HepG2 (cell line): ENCODE data around the gene MOV10L1. TPM values are rescaled to one million over a fixed set of nuclear protein-coding genes. Genes with fewer than 3 reads are reported as not detected.

Experiments
- ATAC-seq: fragments of 200-7000 bp; cut with Tn5 transposase; 3 replicates; pipeline ENCODE4 v1.9.1; 2020; ENCODE audit warnings: mild to moderate bottlenecking, moderate library complexity
- BruUV-seq: library from RNA; stranded (reverse); fragments of 400-500 nt; replicated peaks from 2 replicates; lab custom pipeline; 2021; lab: Mats Ljungman, UMichigan
- CTCF ChIA-PET: fragments of 300-600 bp; formaldehyde crosslinking; extraction: SDS; loops from one replicate; lab custom pipeline; 2021; ENCODE audit warnings: low total read pairs, inconsistent platforms, low intra/inter-chr PET ratio; lab: Yijun Ruan, JAX
- POLR2A ChIA-PET: fragments of 350-600 bp; sonication (Branson Sonifier 250); formaldehyde crosslinking; loops from one replicate; lab custom pipeline; 2020; ENCODE audit warnings: antibody characterized with exemption, inconsistent platforms; lab: Yijun Ruan, JAX
- DNase-seq: peaks from one replicate; pipeline ENCODE4 v3.0.0-alpha.2; 2015; ENCODE audit warnings: low spot score
- FAIRE-seq: peaks from 3 replicates; lab custom pipeline; 2011; peaks lifted over from hg19 to GRCh38; lab: Jason Lieb, UNC
- H2AFZ ChIP-seq: one replicate; pipeline ENCODE4 v1.6.1; 2011; ENCODE audit warnings: low read length, inconsistent platforms
- H3K27ac ChIP-seq: fragments of 300-600 bp; 3 replicates; pipeline ENCODE4 v1.8.0; 2011; ENCODE audit warnings: mixed run types, mild to moderate bottlenecking, mixed read lengths, low read length, inconsistent platforms; ENCODE audit not compliant: insufficient read depth; ENCODE audit errors: extremely low read length
- H3K27me3 ChIP-seq, 2 experiments: fragments of 200-600 bp in 1 of 2; 2 replicates in 1 of 2; 3 replicates in 1 of 2; pipeline versions ENCODE4 v1.6.0 to v1.8.0; 2011; ENCODE audit warnings: low read length in 2 of 2, mild to moderate bottlenecking in 2 of 2, moderate library complexity in 2 of 2, inconsistent platforms in 1 of 2; ENCODE audit not compliant: insufficient read depth in 2 of 2, control insufficient read depth in 1 of 2
- H3K36me3 ChIP-seq, 2 experiments: fragments of 200-600 bp in 1 of 2; replicated peaks in 1 of 2; 2 replicates in 1 of 2; 3 replicates in 1 of 2; pipeline versions ENCODE4 v1.5.1 to v1.8.0; 2011; ENCODE audit warnings: low read length in 2 of 2, inconsistent platforms in 1 of 2; ENCODE audit not compliant: insufficient read depth in 2 of 2, control insufficient read depth in 1 of 2
- H3K4me1 ChIP-seq: 2 replicates; pipeline ENCODE4 v1.5.1; 2012; ENCODE audit warnings: low read length, inconsistent platforms; ENCODE audit not compliant: insufficient read depth
- H3K4me2 ChIP-seq: 2 replicates; pipeline ENCODE4 v1.6.0; 2011; ENCODE audit warnings: low read depth, low read length, inconsistent platforms
- H3K4me3 ChIP-seq, 3 experiments: fragments of 200-600 bp in 1 of 3; sonication (generic), shearing (Covaris generic) in 1 of 3; replicated peaks in 1 of 3; 2 replicates each; pipeline ENCODE4 v1.5.1; 2011 to 2016; ENCODE audit warnings: low read length in 3 of 3, inconsistent platforms in 2 of 3, low read depth in 2 of 3, mild to moderate bottlenecking in 2 of 3, control low read depth in 1 of 3, mixed read lengths in 1 of 3; ENCODE audit not compliant: insufficient read depth in 1 of 3
- H3K79me2 ChIP-seq: one replicate; pipeline ENCODE4 v1.6.1; 2011; ENCODE audit warnings: low read length, inconsistent platforms; ENCODE audit not compliant: insufficient read depth
- H3K9ac ChIP-seq: 2 replicates; pipeline ENCODE4 v1.6.0; 2011; ENCODE audit warnings: mild to moderate bottlenecking, low read depth, low read length, inconsistent platforms; ENCODE audit not compliant: insufficient read depth
- H3K9me3 ChIP-seq: 2 replicates; pipeline ENCODE4 v1.5.1; 2012; ENCODE audit warnings: mild to moderate bottlenecking, low read length
- H4K20me1 ChIP-seq: 2 replicates; pipeline ENCODE4 v1.6.0; 2011; ENCODE audit warnings: inconsistent platforms, mild to moderate bottlenecking, low read length, moderate library complexity; ENCODE audit not compliant: insufficient read depth
- BCL3 ChIP-seq: sonication (generic); formaldehyde crosslinking; IDR thresholded peaks from 2 replicates; pipeline ENCODE4 v1.5.1; 2020; ENCODE audit warnings: mild to moderate bottlenecking, missing genetic modification reagents, moderate library complexity
- FOXC1 ChIP-seq: sonication (generic); formaldehyde crosslinking; IDR thresholded peaks from 2 replicates; pipeline ENCODE4 v1.8.0; 2022; ENCODE audit warnings: mild to moderate bottlenecking, missing genetic modification reagents, borderline replicate concordance
- JARID2 ChIP-seq: sonication (generic); formaldehyde crosslinking; IDR thresholded peaks from 2 replicates; pipeline ENCODE4 v1.8.1; 2023; ENCODE audit warnings: missing genetic modification reagents, inconsistent platforms; ENCODE audit not compliant: insufficient replicate concordance
- KDM4B ChIP-seq: sonication (generic); formaldehyde crosslinking; IDR thresholded peaks from 2 replicates; pipeline ENCODE4 v1.4.0; 2020; ENCODE audit warnings: missing genetic modification reagents
- THAP11 ChIP-seq: IDR thresholded peaks from 2 replicates; pipeline ENCODE4 v1.6.1; 2016; ENCODE audit warnings: missing biosample characterization, missing genetic modification reagents
- YEATS4 ChIP-seq: sonication (generic); formaldehyde crosslinking; IDR thresholded peaks from 2 replicates; pipeline ENCODE4 v1.4.0; 2020; ENCODE audit warnings: missing genetic modification reagents, borderline replicate concordance
- ZBTB4 ChIP-seq: sonication (generic); formaldehyde crosslinking; IDR thresholded peaks from 2 replicates; pipeline ENCODE4 v1.4.0; 2020; ENCODE audit warnings: missing genetic modification reagents, mild to moderate bottlenecking, borderline replicate concordance
- ZNF281 ChIP-seq: sonication (generic); formaldehyde crosslinking; IDR thresholded peaks from 2 replicates; pipeline ENCODE4 v1.4.0; 2020; ENCODE audit warnings: missing genetic modification reagents, borderline replicate concordance
- ZNF33A ChIP-seq: sonication (generic); formaldehyde crosslinking; IDR thresholded peaks from 2 replicates; pipeline ENCODE4 v1.5.1; 2020; ENCODE audit warnings: missing genetic modification reagents, mild to moderate bottlenecking, moderate library complexity, borderline replicate concordance
- ZNF546 ChIP-seq: sonication (generic); formaldehyde crosslinking; conservative IDR thresholded peaks from 2 replicates; pipeline ENCODE4 v1.8.1; 2023; ENCODE audit warnings: mild to moderate bottlenecking, missing genetic modification reagents
- ZNF558 ChIP-seq: sonication (generic); formaldehyde crosslinking; IDR thresholded peaks from 2 replicates; pipeline ENCODE4 v1.9.0; 2022; ENCODE audit warnings: mild to moderate bottlenecking, missing genetic modification reagents, borderline replicate concordance
- ZXDC ChIP-seq: sonication (generic); formaldehyde crosslinking; IDR thresholded peaks from 2 replicates; pipeline ENCODE4 v1.5.0; 2020; ENCODE audit warnings: mild to moderate bottlenecking, missing genetic modification reagents
- WGBS: methylation state at CpG from one replicate; pipeline ENCODE4 v1.1.6; 2017; ENCODE audit warnings: low lambda C conversion rate; 5-methylcytosine and 5-hydroxymethylcytosine counted together
- in situ Hi-C: cut with HindIII; loops from 2 replicates; pipeline ENCODE4 v1.10.0; 2017; ENCODE audit warnings: low pct_unique_long_range_greater_than_20kb; ENCODE audit not compliant: extremely low pct_ligation_motif_present
- intact Hi-C: fragments of 100-400 bp; cut with micrococcal nuclease; formaldehyde crosslinking; loops from one replicate; pipeline ENCODE4 v1.10.0; 2022; ENCODE audit not compliant: unreplicated experiment
- polyA plus RNA-seq, 8 experiments: library from polyadenylated mRNA; depleted of rRNA in 3 of 8; stranded (reverse) in 7 of 8; unstranded in 1 of 8; fragments of >200 nt; fragmentation: Illumina TruSeq in 4 of 8; extraction: Trizol in 4 of 8; gene quantifications; 2 replicates each; pipeline versions ENCODE4 v1.2.1 to v1.2.3, GENCODE V29; 2011 to 2016; ENCODE audit warnings: low read depth in 4 of 8, missing spikeins in 1 of 8, mixed read lengths in 1 of 8; ENCODE audit not compliant: insufficient read depth in 1 of 8
- total RNA-seq, 5 experiments: library from RNA; depleted of rRNA; stranded (reverse); fragments of >200 nt; fragmentation: Illumina TruSeq; extraction: Trizol; gene quantifications; 2 replicates each; pipeline ENCODE4 v1.2.3, GENCODE V29; 2016; ENCODE audit warnings: low read depth in 1 of 5

MOV10L1 gene
- total and polyA plus RNA-seq, 2 of the 13 experiments (the other 11 are each of a cell fraction or from before 2014, with no cell fraction given): 0.11 to 0.12 TPM

- Histone ChIP-seq H3K9me3 (no peaks in the 10 kb centered on the region), H2AFZ (no peak overlapping the region), H3K9ac (no peak overlapping the region), H3K27me3 (peaks cover 5 to 30% of the 10 kb centered on the region in 2 experiments; a peak in 3 of 5 replicates), H3K4me2 (no peak overlapping the region), H3K27ac (no peak overlapping the region), H3K36me3 (no peaks in the 10 kb centered on the region), H3K4me1 (peaks cover 9% of the 10 kb centered on the region; the same call in 1 of the 2 replicates), H3K4me3 (no peak overlapping the region), H4K20me1 (no peaks in the 10 kb centered on the region), H3K79me2 (no peaks in the 10 kb centered on the region)
- ATAC-seq: no peak
- intact Hi-C loops (no loop called here), in situ Hi-C loops (no loop called here)
- ChIA-PET POLR2A (no interaction called here), CTCF (no interaction called here)
- DNase-seq: no peak
- BruUV-seq: no TSS peak
- WGBS: 75% methylated on average over 21 of the region's 43 CpGs
- FAIRE-seq: no peak
- TF ChIP-seq BCL3 (CRISPR knock-in tag) (no peak), ZBTB4 (CRISPR knock-in tag) (no peak), JARID2 (no peak), ZXDC (CRISPR knock-in tag) (no peak), YEATS4 (CRISPR knock-in tag) (no peak), KDM4B (CRISPR knock-in tag) (no peak), ZNF546 (CRISPR knock-in tag) (no peak), THAP11 (no peak), FOXC1 (no peak), ZNF33A (no peak), ZNF281 (CRISPR knock-in tag) (no peak), ZNF558 (no peak)
Measured at GRCh38 chr22:50076646-50077535, 12.9 kb upstream of the MOV10L1 start.
